Heart right ventricle (tissue), 16 donors: ENCODE data around the gene MRPL42. TPM values are rescaled to one million over a fixed set of nuclear protein-coding genes. Genes with fewer than 3 reads are reported as not detected.
"Not testable (repeated sequence)": the region's sequence is repeated elsewhere in the genome, so short reads cannot be mapped to it uniquely, and the experiment has no call there.

Experiments used
- ATAC-seq, 8 donors: fragments of 200-7000 bp; cut with Tn5 transposase; one replicate each; pipeline ENCODE4 v1.9.1; 2020; ENCODE audit warnings: mild to moderate bottlenecking in 8 of 8, moderate library complexity in 8 of 8, moderate number of reproducible peaks in 1 of 8
- DNase-seq, 2 donors: peaks; one replicate each; pipeline ENCODE4 v3.0.0-alpha.2; 2020
- H3K27ac ChIP-seq, 10 donors: fragments of 200-600 bp; sonication (generic) in 2 of 10; one replicate each; pipeline versions ENCODE4 v1.5.0 to v1.8.0; 2020 to 2022; ENCODE audit warnings: mild to moderate bottlenecking in 3 of 10
- H3K27me3 ChIP-seq, 7 donors: fragments of 200-600 bp; one replicate each; pipeline ENCODE4 v1.8.0; 2021 to 2022; ENCODE audit warnings: mild to moderate bottlenecking in 2 of 7
- H3K36me3 ChIP-seq, 9 donors: fragments of 200-600 bp; sonication (generic) in 1 of 9; one replicate each; pipeline versions ENCODE4 v1.5.0 to v1.8.0; 2020 to 2022; ENCODE audit warnings: mild to moderate bottlenecking in 2 of 9
- H3K4me1 ChIP-seq, 9 donors: fragments of 200-600 bp; sonication (generic) in 1 of 9; one replicate each; pipeline versions ENCODE4 v1.5.0 to v1.8.0; 2020 to 2022; ENCODE audit warnings: mild to moderate bottlenecking in 4 of 9
- H3K4me3 ChIP-seq, 10 donors: fragments of 200-600 bp; sonication (generic) in 2 of 10; one replicate each; pipeline versions ENCODE4 v1.5.0 to v1.8.0; 2020 to 2022; ENCODE audit warnings: mild to moderate bottlenecking in 7 of 10, moderate library complexity in 2 of 10
- H3K9me3 ChIP-seq, 11 donors: fragments of 200-600 bp in 10 of 11; sonication (generic) in 2 of 11; one replicate each; pipeline versions ENCODE4 v1.5.0 to v1.8.0; 2013 to 2022; ENCODE audit warnings: mild to moderate bottlenecking in 2 of 11, control low read depth in 1 of 11, moderate library complexity in 1 of 11
- CTCF ChIP-seq, 9 donors: fragments of 200-600 bp; sonication (generic) in 2 of 9; IDR thresholded peaks; one replicate each; pipeline versions ENCODE4 v1.5.0 to v1.8.0; 2021 to 2022; ENCODE audit warnings: antibody characterized with exemption in 9 of 9, mild to moderate bottlenecking in 5 of 9, moderate library complexity in 1 of 9
- WGBS, 2 donors: extraction: QIAGEN DNeasy Blood & Tissue Kit; methylation state at CpG; one replicate each; pipeline ENCODE4 v1.1.7; 2013; ENCODE audit warnings: inconsistent platforms in 1 of 2; 5-methylcytosine and 5-hydroxymethylcytosine counted together
- intact Hi-C, 10 donors: fragments of 100-400 bp; cut with DNase I; formaldehyde crosslinking; loops; one replicate each; pipeline versions ENCODE4 v1.11.1 to v1.14.2; 2022
- polyA plus RNA-seq, 2 donors: library from polyadenylated mRNA; stranded (reverse); fragments of 200-250 nt; gene quantifications; one replicate each; pipeline ENCODE4 v1.2.3, GENCODE V29; 2013
- total RNA-seq, 10 donors: library from RNA; stranded (reverse); fragmentation: NEBNext Ultra II Directional in 3 of 10; extraction: Animal tissue kit (Norgen Biotek cat#: 25700) in 3 of 10; gene quantifications; one replicate each; pipeline versions ENCODE4 v1.2.1 to v1.2.4, GENCODE V29; 2021 to 2023
- donor health status: Arrhythmogenic right ventricular cardiomyopathy.
- donor health status: ischemic (EF 13 %, LVEDD 7.1; RV severe dilation, severe dysfunction).
- donor health status: healthy with polysubstance abuse.
- donor health status: DM: no; HTN: yes; CAD: no.
- donor health status: DM: no; HTN: no; CAD: no.
- donor health status: ischemic (EF 25% LVEDD 6.9; RV normal size, moderate dysfunction).
- donor health status: ischemic (EF 25% LVEDD 5.7; RV mildly dilated, moderate dysfunction).
- donor health status: healthy.
- donor health status: DM: yes; HTN: yes; CAD: no.
- donor health status: Ischemic cardiomyopathy.
- donor health status: ischemic (EF 35%, LVEDD 5.7; RV mildly dilated, moderate dysfunction).
- donor health status: nonischemic (EF 11% LVEDD 7.7; RV severe dilation, severe dysfunction).
- donor health status: DM: yes; HTN: yes; CAD: no.
- donor health status: PGD.
- donor health status: ischemic (EF 29% LVEDD 5.4; RV normal size, mild dysfunction).
- donor health status: nonischemic (EF 23%, LVEDD 6.1; RV moderate dilation, normal function).

MRPL42 gene
- total and polyA plus RNA-seq, 12 donors = 17.4 to 59.6 (median 43.9) TPM

GRCh38 chr12:93483151-93483807 is 16.0 kb downstream of the MRPL42 start:
- H3K4me3 ChIP-seq = no peak overlapping the region
- DNase-seq (no peak), ATAC-seq (no peak)
- intact Hi-C loops = no loop called here
- H3K9me3 ChIP-seq = no peaks in the 10 kb centered on the region
- H3K4me1 ChIP-seq = no peaks in the 10 kb centered on the region
- no peaks in the 10 kb centered on the region for H3K27me3 ChIP-seq
- 95 to 98% methylated on average over 4 of the region's 4 CpGs for WGBS, 2 donors
- TF ChIP-seq CTCF (IDR thresholded peaks at IDR 0.05) = no peak
- peaks cover 0 to 100% (median 67%) of the 10 kb centered on the region in 9 donors for H3K36me3 ChIP-seq
- H3K27ac ChIP-seq = no peak overlapping the region

- DNase-seq (no peak), ATAC-seq (no peak)
- TF ChIP-seq CTCF (IDR thresholded peaks at IDR 0.05) = no peak
- Histone ChIP-seq H3K9me3 (no peaks in the 10 kb centered on the region), H3K4me3 (no peak overlapping the region), H3K27me3 (no peaks in the 10 kb centered on the region), H3K36me3 (peaks cover 0 to 100% (median 74%) of the 10 kb centered on the region in 9 donors), H3K4me1 (no peaks in the 10 kb centered on the region), H3K27ac (no peak overlapping the region)
- 86 to 87% methylated on average over 8 of the region's 8 CpGs for WGBS, 2 donors
- intact Hi-C loops = no loop called here
These were observed 17.1 kb downstream of the MRPL42 start for GRCh38 chr12:93484315-93484981.

GRCh38 chr12:93492808-93493207 is 25.5 kb downstream of the MRPL42 start:
- DNase-seq, ATAC-seq, H3K9me3 ChIP-seq, H3K4me3 ChIP-seq, H3K27ac ChIP-seq, intact Hi-C loops, H3K27me3 ChIP-seq, H3K4me1 ChIP-seq: not testable (repeated sequence)
- H3K36me3 ChIP-seq = peaks cover 0 to 77% (median 17%) of the 10 kb centered on the region in 9 donors
- WGBS, 2 donors = no CpG with 5 or more reads among the region's 1 CpG

- no peak for TF ChIP-seq CTCF (IDR thresholded peaks at IDR 0.05)
- H3K4me3 ChIP-seq = no peak overlapping the region
- 86 to 87% methylated on average over 3 of the region's 3 CpGs for WGBS, 2 donors
- ATAC-seq (no peak), DNase-seq (no peak)
- H3K4me1 ChIP-seq = no peaks in the 10 kb centered on the region
- H3K36me3 ChIP-seq = peaks cover 0 to 64% (median 7%) of the 10 kb centered on the region in 9 donors
- no peaks in the 10 kb centered on the region for H3K27me3 ChIP-seq
- intact Hi-C loops = no loop called here
- no peak overlapping the region for H3K27ac ChIP-seq
- no peaks in the 10 kb centered on the region for H3K9me3 ChIP-seq
These were observed 26.8 kb downstream of the MRPL42 start for GRCh38 chr12:93494096-93494495.

GRCh38 chr12:93497456-93497855 is 30.1 kb downstream of the MRPL42 start:
- no peaks in the 10 kb centered on the region for H3K9me3 ChIP-seq
- H3K4me1 ChIP-seq = no peaks in the 10 kb centered on the region
- DNase-seq = no peak
- no peak for TF ChIP-seq CTCF (IDR thresholded peaks at IDR 0.05)
- H3K27ac ChIP-seq = no peak overlapping the region
- ATAC-seq = no peak
- H3K4me3 ChIP-seq = no peak overlapping the region
- H3K27me3 ChIP-seq = no peaks in the 10 kb centered on the region
- intact Hi-C loops = no loop called here
- peaks cover 0 to 49% (median 16%) of the 10 kb centered on the region in 9 donors for H3K36me3 ChIP-seq
- WGBS, 2 donors = 67 to 76% methylated on average over 1 of the region's 1 CpG

GRCh38 chr12:93498813-93499212 is 31.5 kb downstream of the MRPL42 start:
- intact Hi-C loops = not testable (repeated sequence)

More at GRCh38 chr12:93498813-93499212, 31.5 kb downstream of the MRPL42 start:
- not testable (repeated sequence) for DNase-seq, ATAC-seq, H3K9me3 ChIP-seq, H3K27me3 ChIP-seq, H3K4me3 ChIP-seq, H3K27ac ChIP-seq, H3K4me1 ChIP-seq
- no CpG with 5 or more reads among the region's 1 CpG for WGBS, 2 donors
- peaks cover 0 to 51% (median 16%) of the 10 kb centered on the region in 9 donors for H3K36me3 ChIP-seq
